SK-N-SH (cell line): ENCODE data around the gene DMD. TPM values are rescaled to one million over a fixed set of nuclear protein-coding genes. Genes with fewer than 3 reads are reported as not detected.

Experiments
- CTCF ChIA-PET: fragments of 300-600, 350-600 bp; formaldehyde crosslinking; extraction: SDS; loops from one replicate; lab custom pipeline; 2021; lab: Yijun Ruan, JAX
- POLR2A ChIA-PET: fragments of 350-600 bp; sonication (Branson Sonifier 250); formaldehyde crosslinking; extraction: SDS; loops from one replicate; lab custom pipeline; 2020; ENCODE audit warnings: antibody characterized with exemption, inconsistent platforms; lab: Yijun Ruan, JAX
- DNase-seq: peaks from one replicate; pipeline ENCODE4 v3.0.0; 2012
- H2AFZ ChIP-seq: fragments of 200-600 bp; sonication (generic); 2 replicates; pipeline ENCODE4 v1.8.1; 2016; ENCODE audit warnings: antibody characterized with exemption, mild to moderate bottlenecking, low read depth
- H3F3A ChIP-seq: fragments of 200-600 bp; sonication (generic); replicated peaks from 2 replicates; pipeline ENCODE3; 2016; ENCODE audit warnings: antibody characterized with exemption, mild to moderate bottlenecking; ENCODE audit not compliant: insufficient read depth
- H3K27ac ChIP-seq, 2 experiments: fragments of 200-500 bp in 1 of 2; fragments of 200-600 bp in 1 of 2; sonication (Bioruptor generic) in 1 of 2; sonication (generic), shearing (Covaris generic) in 1 of 2; 2 replicates each; pipeline versions ENCODE4 v1.5.1 to v1.6.1; 2014 to 2016; ENCODE audit warnings: low read depth in 2 of 2, inconsistent platforms in 1 of 2, low read length in 1 of 2, mild to moderate bottlenecking in 1 of 2, mixed read lengths in 1 of 2
- H3K27me3 ChIP-seq: fragments of 200-600 bp; sonication (generic), shearing (Covaris generic); 2 replicates; pipeline ENCODE4 v1.6.1; 2016; ENCODE audit warnings: mixed run types; ENCODE audit not compliant: insufficient read depth
- H3K36me3 ChIP-seq, 2 experiments: fragments of 200-500 bp in 1 of 2; fragments of 200-600 bp in 1 of 2; sonication (Bioruptor generic) in 1 of 2; sonication (generic) in 1 of 2; replicated peaks in 1 of 2; 2 replicates each; pipeline versions ENCODE3 to v1.5.1; 2014 to 2016; ENCODE audit warnings: low read length in 1 of 2, mild to moderate bottlenecking in 1 of 2; ENCODE audit not compliant: insufficient read depth in 2 of 2, control insufficient read depth in 1 of 2
- H3K4me1 ChIP-seq, 2 experiments: fragments of 200-500 bp in 1 of 2; fragments of 200-600 bp in 1 of 2; sonication (Bioruptor generic) in 1 of 2; sonication (generic), shearing (Covaris generic) in 1 of 2; 2 replicates each; pipeline versions ENCODE4 v1.5.1 to v1.6.1; 2014 to 2016; ENCODE audit warnings: low read depth in 1 of 2, low read length in 1 of 2, mixed run types in 1 of 2; ENCODE audit not compliant: insufficient read depth in 2 of 2, control insufficient read depth in 1 of 2
- H3K4me2 ChIP-seq: fragments of 200-600 bp; sonication (generic), shearing (Covaris generic); 2 replicates; pipeline ENCODE4 v1.6.1; 2017; ENCODE audit warnings: mixed run types
- H3K4me3 ChIP-seq, 2 experiments: fragments of 200-500 bp in 1 of 2; fragments of 200-600 bp in 1 of 2; sonication (Bioruptor generic) in 1 of 2; sonication (generic), shearing (Covaris generic) in 1 of 2; 2 replicates each; pipeline versions ENCODE4 v1.5.1 to v1.8.1; 2014 to 2016; ENCODE audit warnings: low read depth in 2 of 2, inconsistent platforms in 1 of 2, low read length in 1 of 2, mild to moderate bottlenecking in 1 of 2, mixed read lengths in 1 of 2, moderate library complexity in 1 of 2
- H3K79me2 ChIP-seq: fragments of 200-600 bp; sonication (generic); 2 replicates; pipeline ENCODE4 v1.8.1; 2017; ENCODE audit warnings: mild to moderate bottlenecking; ENCODE audit not compliant: insufficient read depth
- H3K9ac ChIP-seq: fragments of 200-600 bp; sonication (generic); 2 replicates; pipeline ENCODE4 v1.6.1; 2017; ENCODE audit warnings: mixed run types
- H3K9me2 ChIP-seq: fragments of 200-600 bp; sonication (generic); 2 replicates; pipeline ENCODE4 v1.6.1; 2017; ENCODE audit warnings: mixed run types
- H3K9me3 ChIP-seq: fragments of 200-600 bp; sonication (generic); 2 replicates; pipeline ENCODE4 v1.6.1; 2017; ENCODE audit warnings: mixed run types, mild to moderate bottlenecking, moderate library complexity
- H4K20me1 ChIP-seq: fragments of 200-600 bp; sonication (generic); 2 replicates; pipeline ENCODE4 v1.6.1; 2017; ENCODE audit warnings: mild to moderate bottlenecking, mixed run types; ENCODE audit not compliant: insufficient read depth
- ELF1 ChIP-seq: IDR thresholded peaks from 2 replicates; pipeline ENCODE4 v1.4.0; 2012
- EP300 ChIP-seq, 2 experiments: IDR thresholded peaks; 2 replicates each; pipeline versions ENCODE4 v1.4.0 to v1.6.1; 2012; ENCODE audit warnings: borderline replicate concordance in 1 of 2, low read depth in 1 of 2, low read length in 1 of 2
- EZH2phosphoT487 ChIP-seq: fragments of 200-600 bp; sonication (generic); IDR thresholded peaks from 2 replicates; pipeline ENCODE4 v1.6.1; 2017; ENCODE audit warnings: low read depth, mixed run types, mild to moderate bottlenecking, antibody characterized with exemption, moderate library complexity, borderline replicate concordance
- FOSL2 ChIP-seq: IDR thresholded peaks from 2 replicates; pipeline ENCODE4 v1.4.0; 2012; ENCODE audit warnings: low read depth, mild to moderate bottlenecking, moderate library complexity, borderline replicate concordance
- FOXJ3 ChIP-seq: sonication (generic); formaldehyde crosslinking; IDR thresholded peaks from 2 replicates; pipeline ENCODE4 v1.5.1; 2020; ENCODE audit warnings: mild to moderate bottlenecking, missing genetic modification reagents
- GATA2 ChIP-seq: sonication (generic); formaldehyde crosslinking; IDR thresholded peaks from 2 replicates; pipeline ENCODE4 v1.5.0; 2020; ENCODE audit warnings: mild to moderate bottlenecking, missing genetic modification reagents
- JUND ChIP-seq: IDR thresholded peaks from 2 replicates; pipeline ENCODE4 v1.4.0; 2012
- MXI1 ChIP-seq: IDR thresholded peaks from 2 replicates; pipeline ENCODE4 v1.6.1; 2012; ENCODE audit warnings: mild to moderate bottlenecking, low read depth, low read length, improper control_type of control experiment
- RCOR1 ChIP-seq: fragments of 150-350 bp; IDR thresholded peaks from 2 replicates; pipeline ENCODE4 v1.6.1; 2017; ENCODE audit warnings: antibody characterized with exemption, low read length
- RXRA ChIP-seq: IDR thresholded peaks from 2 replicates; pipeline ENCODE4 v1.4.0; 2012; ENCODE audit warnings: low read depth, mild to moderate bottlenecking, borderline replicate concordance
- SIN3A ChIP-seq: IDR thresholded peaks from 2 replicates; pipeline ENCODE4 v1.6.1; 2012; ENCODE audit warnings: low read depth, mild to moderate bottlenecking, low read length, moderate library complexity, borderline replicate concordance
- TAF1 ChIP-seq: IDR thresholded peaks from 2 replicates; pipeline ENCODE4 v1.6.1; 2012; ENCODE audit warnings: low read depth, mild to moderate bottlenecking, low read length, moderate library complexity, borderline replicate concordance
- TEAD4 ChIP-seq: IDR thresholded peaks from 2 replicates; pipeline ENCODE4 v1.4.0; 2012; ENCODE audit warnings: mild to moderate bottlenecking, borderline replicate concordance; ENCODE audit not compliant: insufficient read depth
- USF1 ChIP-seq: IDR thresholded peaks from 2 replicates; pipeline ENCODE4 v1.4.0; 2012; ENCODE audit warnings: low read depth, borderline replicate concordance
- YY1 ChIP-seq: IDR thresholded peaks from 2 replicates; pipeline ENCODE4 v1.4.0; 2012; ENCODE audit warnings: low read depth, mild to moderate bottlenecking
- WGBS: methylation state at CpG from one replicate; pipeline ENCODE4 v1.1.6; 2017; ENCODE audit warnings: low lambda C conversion rate; 5-methylcytosine and 5-hydroxymethylcytosine counted together
- polyA plus RNA-seq, 3 experiments: library from polyadenylated mRNA; depleted of rRNA; stranded (reverse); fragments of >200 nt; gene quantifications; 2 replicates each; pipeline ENCODE4 v1.2.3, GENCODE V29; 2012
- TF ChIP-seq, protein P1 (sequence below): IDR thresholded peaks from 2 replicates; pipeline ENCODE4 v1.4.0; 2012; ENCODE audit warnings: low read depth
- TF ChIP-seq, protein P2 (sequence below): fragments of 150-350 bp; IDR thresholded peaks from 2 replicates; pipeline ENCODE4 v1.6.1; 2017; ENCODE audit warnings: antibody characterized with exemption, low read length, low read depth, borderline replicate concordance
- TF ChIP-seq, protein P3 (sequence below): fragments of 200-600 bp; sonication (generic); IDR thresholded peaks from 2 replicates; pipeline ENCODE4 v1.6.1; 2017; ENCODE audit warnings: antibody characterized with exemption, mild to moderate bottlenecking, moderate library complexity

Gene DMD
- polyA plus RNA-seq, 1 of the 3 experiments (the other 2 are of a cell fraction), result 3.9 TPM

- no peak overlapping the region for H3K4me3 ChIP-seq
- CTCF ChIA-PET, result no interaction called here
- TF ChIP-seq JUND (no peak), EP300 (IDR thresholded peaks at IDR 0.05; ENCODE audit: borderline replicate concordance in 1 of 2, low read depth in 1 of 2, low read length in 1 of 2) (no peak), FOXJ3 (no peak), EZH2phosphoT487 (no peak), RCOR1 (no peak), USF1 (no peak), ELF1 (no peak), GATA2 (CRISPR knock-in tag) (no peak), TEAD4 (no peak), RXRA (no peak), SIN3A (no peak), YY1 (no peak), MXI1 (no peak), FOSL2 (no peak), TAF1 (no peak)
- TF ChIP-seq, protein P1, sequence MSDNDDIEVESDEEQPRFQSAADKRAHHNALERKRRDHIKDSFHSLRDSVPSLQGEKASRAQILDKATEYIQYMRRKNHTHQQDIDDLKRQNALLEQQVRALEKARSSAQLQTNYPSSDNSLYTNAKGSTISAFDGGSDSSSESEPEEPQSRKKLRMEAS, result no peak
- TF ChIP-seq, protein P2, sequence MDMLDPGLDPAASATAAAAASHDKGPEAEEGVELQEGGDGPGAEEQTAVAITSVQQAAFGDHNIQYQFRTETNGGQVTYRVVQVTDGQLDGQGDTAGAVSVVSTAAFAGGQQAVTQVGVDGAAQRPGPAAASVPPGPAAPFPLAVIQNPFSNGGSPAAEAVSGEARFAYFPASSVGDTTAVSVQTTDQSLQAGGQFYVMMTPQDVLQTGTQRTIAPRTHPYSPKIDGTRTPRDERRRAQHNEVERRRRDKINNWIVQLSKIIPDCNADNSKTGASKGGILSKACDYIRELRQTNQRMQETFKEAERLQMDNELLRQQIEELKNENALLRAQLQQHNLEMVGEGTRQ, result no peak
- TF ChIP-seq, protein P3, sequence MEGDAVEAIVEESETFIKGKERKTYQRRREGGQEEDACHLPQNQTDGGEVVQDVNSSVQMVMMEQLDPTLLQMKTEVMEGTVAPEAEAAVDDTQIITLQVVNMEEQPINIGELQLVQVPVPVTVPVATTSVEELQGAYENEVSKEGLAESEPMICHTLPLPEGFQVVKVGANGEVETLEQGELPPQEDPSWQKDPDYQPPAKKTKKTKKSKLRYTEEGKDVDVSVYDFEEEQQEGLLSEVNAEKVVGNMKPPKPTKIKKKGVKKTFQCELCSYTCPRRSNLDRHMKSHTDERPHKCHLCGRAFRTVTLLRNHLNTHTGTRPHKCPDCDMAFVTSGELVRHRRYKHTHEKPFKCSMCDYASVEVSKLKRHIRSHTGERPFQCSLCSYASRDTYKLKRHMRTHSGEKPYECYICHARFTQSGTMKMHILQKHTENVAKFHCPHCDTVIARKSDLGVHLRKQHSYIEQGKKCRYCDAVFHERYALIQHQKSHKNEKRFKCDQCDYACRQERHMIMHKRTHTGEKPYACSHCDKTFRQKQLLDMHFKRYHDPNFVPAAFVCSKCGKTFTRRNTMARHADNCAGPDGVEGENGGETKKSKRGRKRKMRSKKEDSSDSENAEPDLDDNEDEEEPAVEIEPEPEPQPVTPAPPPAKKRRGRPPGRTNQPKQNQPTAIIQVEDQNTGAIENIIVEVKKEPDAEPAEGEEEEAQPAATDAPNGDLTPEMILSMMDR, result no peak
Observed at GRCh38 chrX:33175201-33175600, 36.1 kb downstream of the DMD start.

More at GRCh38 chrX:33175201-33175600, 36.1 kb downstream of the DMD start:
- H3K36me3 ChIP-seq, result no peaks in the 10 kb centered on the region
- no peaks in the 10 kb centered on the region for H3K9me2 ChIP-seq
- WGBS, result 14% methylated on average over 1 of the region's 1 CpG
- no peaks in the 10 kb centered on the region for H4K20me1 ChIP-seq
- no peaks in the 10 kb centered on the region for H3K79me2 ChIP-seq
- DNase-seq, result no peak
- H3K9ac ChIP-seq, result no peak overlapping the region
- no peak overlapping the region for H3K4me2 ChIP-seq
- no peak overlapping the region for H2AFZ ChIP-seq
- H3K27ac ChIP-seq, result no peak overlapping the region
- POLR2A ChIA-PET, result no interaction called here
- no peaks in the 10 kb centered on the region for H3F3A ChIP-seq
- H3K27me3 ChIP-seq, result no peaks in the 10 kb centered on the region
- H3K4me1 ChIP-seq, result no peaks in the 10 kb centered on the region
- no peaks in the 10 kb centered on the region for H3K9me3 ChIP-seq
